IPS DF 19.7 (cell line): ENCODE measurements around the gene ADORA1.

Experiments used
- DNase-seq: peaks from one replicate; pipeline ENCODE4 v3.0.0-alpha.2; 2013; ENCODE audit warnings: low read depth, low spot score

Gene ADORA1

DNA sequence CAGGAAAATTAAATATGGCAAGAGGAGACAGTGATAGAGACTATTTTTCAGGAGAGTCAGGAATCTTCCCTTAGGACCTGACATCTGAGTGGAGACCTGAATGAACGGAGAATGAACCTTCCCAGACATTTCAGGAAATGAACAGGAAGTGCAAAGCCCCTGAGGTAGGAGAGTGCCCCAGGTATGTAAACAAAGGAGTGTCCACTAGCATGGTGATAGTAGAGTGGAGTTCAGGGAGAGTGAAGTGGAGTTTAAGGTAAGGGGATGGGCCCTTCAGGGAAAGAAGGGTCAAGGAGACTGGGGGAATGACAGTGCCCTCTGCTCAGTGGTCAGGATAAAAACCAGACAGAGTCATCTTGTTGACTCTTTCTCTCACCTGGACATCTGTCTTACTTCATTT lies 28.8 kb downstream of the ADORA1 start:
- no peak for DNase-seq

DNA sequence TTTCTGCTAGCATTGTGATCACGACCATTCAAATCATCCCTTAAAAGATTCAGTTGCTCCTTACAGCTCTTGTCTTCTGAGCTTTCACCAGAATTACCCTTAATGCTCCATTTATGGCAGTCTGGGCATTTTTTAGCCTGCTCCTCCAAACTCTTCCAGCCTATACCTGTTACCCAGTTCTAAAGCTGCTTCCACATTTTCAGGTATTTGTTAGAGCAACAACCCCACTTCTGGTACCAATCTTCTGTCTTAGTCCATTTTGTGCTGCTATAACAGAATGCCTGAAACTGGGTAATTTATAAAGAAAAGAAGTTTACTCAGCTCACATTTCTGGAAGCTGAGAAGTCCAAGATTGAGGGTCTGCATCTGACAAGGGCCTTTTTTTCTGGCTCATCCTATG lies 30.9 kb downstream of the ADORA1 start:
- no peak for DNase-seq

DNA sequence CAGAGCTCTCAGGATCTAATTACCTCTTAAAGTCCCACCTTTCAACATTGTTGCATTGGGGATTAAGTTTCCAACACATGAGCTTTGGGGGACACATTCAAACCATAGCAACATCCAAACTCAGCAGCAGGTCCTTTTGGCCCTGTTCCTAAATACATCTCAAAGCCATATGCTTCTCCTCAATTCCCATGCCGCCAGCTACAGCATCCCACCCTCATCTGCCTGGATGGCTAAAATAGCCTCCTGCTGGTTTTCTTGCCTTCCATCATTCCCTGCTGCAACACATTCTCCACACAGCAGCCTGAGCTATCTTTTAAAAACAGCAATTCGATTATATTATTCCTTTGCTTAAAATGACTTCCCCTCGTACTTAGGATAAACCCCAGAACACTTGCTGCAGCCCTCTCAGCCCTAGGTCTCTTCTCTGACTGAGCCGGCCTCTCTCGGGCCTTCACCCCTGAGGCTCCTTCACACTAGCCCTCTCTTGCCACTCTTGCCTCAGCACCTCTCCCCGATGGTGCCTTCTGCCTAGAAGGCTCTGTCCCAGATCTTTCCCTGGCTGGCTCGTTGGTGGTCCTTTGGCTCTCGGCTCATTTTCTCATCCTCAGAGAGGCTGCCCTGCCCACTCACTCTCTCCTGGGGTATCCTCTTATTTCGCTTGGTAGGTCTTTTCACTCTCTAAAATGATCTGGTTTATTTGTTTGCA lies 31.6 kb downstream of the ADORA1 start:
- no peak for DNase-seq

DNA sequence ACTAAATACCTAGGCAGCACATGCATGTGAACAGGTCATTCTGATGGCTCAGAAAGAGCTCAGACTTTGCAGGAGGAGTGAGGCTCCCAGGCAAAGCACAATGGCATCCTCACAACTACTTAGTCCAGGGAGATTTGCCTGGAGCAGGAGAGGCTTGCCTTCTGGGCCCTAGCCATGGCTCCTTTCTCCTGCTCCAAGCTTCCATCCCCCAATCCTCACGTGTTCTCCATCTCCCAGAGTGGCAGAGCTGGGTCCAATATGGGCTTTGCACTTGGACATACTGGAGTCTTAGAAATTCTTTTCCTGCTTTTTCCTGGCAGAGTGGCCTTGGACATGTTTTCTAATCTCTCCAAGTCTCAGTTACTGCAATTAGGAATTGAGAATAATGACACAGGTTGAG lies 32.3 kb downstream of the ADORA1 start:
- no peak for DNase-seq

DNA sequence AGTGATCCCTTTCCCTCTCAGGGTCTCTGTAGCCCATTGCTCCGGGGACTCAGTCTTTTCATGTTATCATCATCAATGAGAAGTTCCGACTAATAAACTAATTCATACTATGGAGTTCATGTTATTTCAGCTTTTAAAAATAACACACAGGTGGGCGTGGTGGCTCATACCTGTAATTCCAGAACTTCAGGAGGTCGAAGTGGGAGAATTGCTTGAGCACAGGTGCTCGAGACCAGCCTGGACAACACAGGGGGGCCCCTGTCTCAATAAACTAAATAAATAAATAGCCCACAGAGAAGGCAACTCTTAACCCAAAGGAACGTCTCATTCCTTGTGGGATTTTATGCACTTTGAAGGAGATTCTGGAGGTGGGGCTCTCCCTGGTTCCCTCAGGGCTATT lies 33.6 kb downstream of the ADORA1 start:
- no peak for DNase-seq

DNA sequence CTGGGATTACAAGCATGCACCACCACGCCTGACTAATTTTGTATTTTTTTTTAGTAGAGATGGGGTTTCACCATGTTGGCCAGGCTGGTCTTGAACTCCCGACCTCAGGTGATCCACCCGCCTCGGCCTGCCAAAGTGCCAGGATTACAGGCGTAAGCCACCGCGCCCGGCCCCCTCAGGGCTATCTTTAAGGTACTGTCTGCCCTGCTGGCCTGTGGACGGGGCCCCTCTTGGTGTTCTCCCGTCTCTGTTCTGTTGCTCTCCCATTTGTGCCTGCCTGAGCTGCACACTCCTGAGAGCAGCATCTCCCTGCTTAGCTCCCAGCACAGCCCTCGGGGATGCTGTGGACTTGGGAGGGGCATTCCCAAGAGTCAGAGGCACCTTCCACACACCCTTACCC lies 34.2 kb downstream of the ADORA1 start:
- no peak for DNase-seq

DNA sequence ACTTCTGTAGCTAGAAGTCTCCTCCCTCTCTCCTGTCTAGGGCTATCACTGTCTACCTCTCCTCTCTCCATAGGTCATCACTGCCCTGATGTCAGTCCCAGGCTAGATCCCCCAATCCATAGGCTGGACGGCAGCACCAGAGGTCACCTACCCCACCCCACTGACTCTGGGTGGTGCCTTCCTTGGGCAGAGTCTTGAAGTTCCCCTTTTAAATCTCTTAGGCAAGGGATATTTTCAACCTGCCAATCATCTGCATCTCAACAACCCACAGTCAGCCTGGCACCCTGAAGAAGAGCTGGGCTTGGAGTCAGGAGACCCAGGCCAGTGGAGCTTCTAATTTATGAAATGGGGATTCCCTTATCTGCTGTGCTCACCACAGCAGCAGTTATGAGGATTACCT lies 34.9 kb downstream of the ADORA1 start:
- no peak for DNase-seq

DNA sequence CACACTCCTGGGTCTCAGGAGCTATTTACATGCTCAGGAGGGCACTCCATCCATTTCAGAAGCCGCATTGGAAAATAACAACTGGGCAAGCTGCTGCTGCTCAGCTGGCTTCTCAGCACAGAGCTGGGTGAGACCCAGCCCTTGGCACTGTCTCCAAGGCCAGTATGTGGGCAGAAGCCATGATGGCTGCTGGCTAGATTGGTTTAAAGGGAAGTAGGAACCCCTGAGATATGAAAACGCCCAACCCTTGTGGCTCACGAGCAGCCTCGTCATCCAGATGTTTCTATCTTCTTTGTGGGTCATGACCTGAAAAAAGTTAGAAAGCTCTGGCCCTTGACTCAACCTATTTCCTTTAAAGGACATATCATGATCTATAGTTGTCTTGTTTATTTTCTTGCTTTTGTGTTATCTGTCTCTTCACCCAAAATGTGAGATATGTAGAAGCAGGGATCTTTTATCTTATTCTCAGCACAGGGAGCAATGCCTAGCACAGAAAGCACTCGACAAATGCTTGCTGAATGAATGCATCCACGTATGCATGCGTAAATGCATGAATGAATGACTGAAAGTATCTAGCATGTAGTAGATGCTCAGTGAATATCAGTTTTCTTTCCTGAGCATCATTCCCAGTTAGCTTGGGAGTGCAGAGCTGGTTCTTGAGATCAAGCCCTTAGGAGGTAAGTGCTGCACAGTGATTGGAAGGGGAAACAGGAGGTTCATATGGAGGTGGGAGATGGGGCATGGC lies 36.5 kb downstream of the ADORA1 start:
- DNase-seq, result no peak

DNA sequence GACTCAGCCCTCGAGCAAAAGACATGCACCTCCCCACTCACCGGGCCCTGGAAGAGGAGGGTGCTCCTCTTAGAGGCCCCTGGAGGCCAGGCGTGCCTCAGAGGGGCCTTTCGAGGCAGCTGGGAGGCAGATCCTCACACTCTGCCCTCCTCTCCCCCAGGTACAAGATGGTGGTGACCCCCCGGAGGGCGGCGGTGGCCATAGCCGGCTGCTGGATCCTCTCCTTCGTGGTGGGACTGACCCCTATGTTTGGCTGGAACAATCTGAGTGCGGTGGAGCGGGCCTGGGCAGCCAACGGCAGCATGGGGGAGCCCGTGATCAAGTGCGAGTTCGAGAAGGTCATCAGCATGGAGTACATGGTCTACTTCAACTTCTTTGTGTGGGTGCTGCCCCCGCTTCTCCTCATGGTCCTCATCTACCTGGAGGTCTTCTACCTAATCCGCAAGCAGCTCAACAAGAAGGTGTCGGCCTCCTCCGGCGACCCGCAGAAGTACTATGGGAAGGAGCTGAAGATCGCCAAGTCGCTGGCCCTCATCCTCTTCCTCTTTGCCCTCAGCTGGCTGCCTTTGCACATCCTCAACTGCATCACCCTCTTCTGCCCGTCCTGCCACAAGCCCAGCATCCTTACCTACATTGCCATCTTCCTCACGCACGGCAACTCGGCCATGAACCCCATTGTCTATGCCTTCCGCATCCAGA lies 37.7 kb downstream of the ADORA1 start:
- no peak for DNase-seq

DNA sequence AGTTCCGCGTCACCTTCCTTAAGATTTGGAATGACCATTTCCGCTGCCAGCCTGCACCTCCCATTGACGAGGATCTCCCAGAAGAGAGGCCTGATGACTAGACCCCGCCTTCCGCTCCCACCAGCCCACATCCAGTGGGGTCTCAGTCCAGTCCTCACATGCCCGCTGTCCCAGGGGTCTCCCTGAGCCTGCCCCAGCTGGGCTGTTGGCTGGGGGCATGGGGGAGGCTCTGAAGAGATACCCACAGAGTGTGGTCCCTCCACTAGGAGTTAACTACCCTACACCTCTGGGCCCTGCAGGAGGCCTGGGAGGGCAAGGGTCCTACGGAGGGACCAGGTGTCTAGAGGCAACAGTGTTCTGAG lies 38.3 kb downstream of the ADORA1 start:
- DNase-seq, result no peak

DNA sequence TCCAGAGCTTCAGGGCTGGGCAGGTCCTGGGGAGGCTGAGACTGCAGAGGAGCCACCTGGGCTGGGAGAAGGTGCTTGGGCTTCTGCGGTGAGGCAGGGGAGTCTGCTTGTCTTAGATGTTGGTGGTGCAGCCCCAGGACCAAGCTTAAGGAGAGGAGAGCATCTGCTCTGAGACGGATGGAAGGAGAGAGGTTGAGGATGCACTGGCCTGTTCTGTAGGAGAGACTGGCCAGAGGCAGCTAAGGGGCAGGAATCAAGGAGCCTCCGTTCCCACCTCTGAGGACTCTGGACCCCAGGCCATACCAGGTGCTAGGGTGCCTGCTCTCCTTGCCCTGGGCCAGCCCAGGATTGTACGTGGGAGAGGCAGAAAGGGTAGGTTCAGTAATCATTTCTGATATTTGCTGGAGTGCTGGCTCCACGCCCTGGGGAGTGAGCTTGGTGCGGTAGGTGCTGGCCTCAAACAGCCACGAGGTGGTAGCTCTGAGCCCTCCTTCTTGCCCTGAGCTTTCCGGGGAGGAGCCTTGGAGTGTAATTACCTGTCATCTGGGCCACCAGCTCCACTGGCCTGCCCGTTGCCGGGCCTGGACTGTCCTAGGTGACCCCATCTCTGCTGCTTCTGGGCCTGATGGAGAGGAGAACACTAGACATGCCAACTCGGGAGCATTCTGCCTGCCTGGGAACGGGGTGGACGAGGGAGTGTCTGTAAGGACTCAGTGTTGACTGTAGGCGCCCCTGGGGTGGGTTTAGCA lies 38.8 kb downstream of the ADORA1 start:
- DNase-seq, result no peak

DNA sequence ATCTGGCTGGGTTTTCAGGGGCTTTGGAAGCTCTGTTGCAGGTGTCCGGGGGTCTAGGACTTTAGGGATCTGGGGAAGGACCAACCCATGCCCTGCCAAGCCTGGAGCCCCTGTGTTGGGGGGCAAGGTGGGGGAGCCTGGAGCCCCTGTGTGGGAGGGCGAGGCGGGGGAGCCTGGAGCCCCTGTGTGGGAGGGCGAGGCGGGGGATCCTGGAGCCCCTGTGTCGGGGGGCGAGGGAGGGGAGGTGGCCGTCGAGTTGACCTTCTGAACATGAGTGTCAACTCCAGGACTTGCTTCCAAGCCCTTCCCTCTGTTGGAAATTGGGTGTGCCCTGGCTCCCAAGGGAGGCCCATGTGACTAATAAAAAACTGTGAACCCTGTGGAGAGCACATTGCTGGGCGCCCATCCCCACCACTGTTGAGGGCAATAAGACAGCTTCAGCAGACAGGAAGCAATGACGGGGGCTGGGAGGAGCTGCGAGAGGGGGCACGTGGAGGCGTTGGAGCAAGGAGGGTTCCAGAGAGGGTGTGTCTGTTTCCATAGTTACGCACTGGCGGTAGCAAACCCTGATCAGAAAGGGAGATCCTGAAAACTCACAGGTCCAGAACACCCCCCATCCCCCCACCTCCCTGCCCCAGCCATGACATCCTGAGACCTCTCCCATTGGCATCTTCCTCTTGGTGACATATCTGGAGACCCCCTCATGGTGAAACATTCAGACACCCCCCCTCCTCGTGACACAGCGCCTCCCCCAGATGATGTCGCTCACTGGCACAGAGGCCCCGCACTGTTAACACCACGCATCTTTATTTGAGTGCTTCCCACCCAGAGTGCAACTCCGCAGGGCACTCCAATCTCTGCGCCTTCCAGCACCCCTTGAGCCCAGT lies 39.7 kb downstream of the ADORA1 start:
- no peak for DNase-seq

DNA sequence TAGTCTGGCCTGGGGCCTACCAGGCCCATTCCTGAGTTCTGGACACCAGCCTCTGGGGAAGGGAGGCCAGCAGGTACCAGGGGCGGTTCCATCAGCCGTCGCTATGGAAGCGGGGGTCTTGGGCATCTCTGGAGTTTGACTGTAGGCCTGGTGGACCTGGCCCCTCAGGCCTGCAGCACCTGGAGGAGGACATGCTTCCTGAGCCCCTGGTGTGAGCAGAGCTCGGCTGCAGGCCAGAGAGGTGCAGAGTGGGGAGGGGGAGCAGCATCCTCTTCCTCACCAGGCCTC lies 40.3 kb downstream of the ADORA1 start:
- no peak for DNase-seq

DNA sequence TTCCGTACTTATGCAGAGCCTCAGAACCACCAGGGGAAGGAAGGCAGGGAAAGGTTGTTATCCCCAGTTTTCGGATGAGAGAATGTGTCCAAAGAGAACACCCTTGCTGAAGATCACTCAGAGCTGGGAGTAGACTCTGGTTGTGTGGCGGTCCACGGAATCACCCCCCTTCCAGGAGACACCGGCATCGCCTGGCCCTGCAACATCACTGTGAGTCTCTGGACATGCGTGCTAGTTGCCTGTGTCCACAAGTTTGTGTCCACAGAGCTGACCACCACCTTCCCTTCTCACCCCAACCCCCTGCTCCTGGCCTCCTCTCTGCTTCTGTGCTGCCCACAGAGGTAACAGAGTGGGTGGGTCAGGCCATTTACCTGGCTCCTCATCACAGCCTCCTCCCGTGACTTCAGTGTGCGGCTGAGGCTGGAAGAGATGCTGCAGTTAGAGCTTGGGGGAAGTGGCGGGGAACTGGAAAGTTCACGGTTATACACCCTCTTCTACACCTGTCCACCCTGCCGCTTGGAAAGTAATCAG lies 40.8 kb downstream of the ADORA1 start:
- no peak for DNase-seq

DNA sequence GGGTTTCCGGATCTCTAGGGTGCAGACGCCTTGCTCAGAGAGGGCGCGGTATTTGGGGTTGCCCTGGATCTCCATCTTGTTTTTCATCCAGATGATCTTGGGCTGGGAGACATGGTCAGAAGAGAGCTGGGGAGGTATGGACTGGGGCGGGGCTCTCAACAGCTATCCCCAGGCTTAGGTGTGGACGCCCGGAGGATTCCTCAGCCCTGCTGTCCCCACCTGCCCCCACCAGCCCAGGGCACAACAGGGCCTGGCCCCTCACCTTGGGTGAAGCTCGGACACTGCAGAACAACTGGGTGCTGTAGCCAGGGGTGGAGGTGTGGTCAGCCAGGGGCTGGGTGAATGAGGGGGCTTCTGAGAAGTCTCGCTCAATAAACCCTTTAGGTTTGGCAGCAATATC lies 41.5 kb downstream of the ADORA1 start:
- no peak for DNase-seq

DNA sequence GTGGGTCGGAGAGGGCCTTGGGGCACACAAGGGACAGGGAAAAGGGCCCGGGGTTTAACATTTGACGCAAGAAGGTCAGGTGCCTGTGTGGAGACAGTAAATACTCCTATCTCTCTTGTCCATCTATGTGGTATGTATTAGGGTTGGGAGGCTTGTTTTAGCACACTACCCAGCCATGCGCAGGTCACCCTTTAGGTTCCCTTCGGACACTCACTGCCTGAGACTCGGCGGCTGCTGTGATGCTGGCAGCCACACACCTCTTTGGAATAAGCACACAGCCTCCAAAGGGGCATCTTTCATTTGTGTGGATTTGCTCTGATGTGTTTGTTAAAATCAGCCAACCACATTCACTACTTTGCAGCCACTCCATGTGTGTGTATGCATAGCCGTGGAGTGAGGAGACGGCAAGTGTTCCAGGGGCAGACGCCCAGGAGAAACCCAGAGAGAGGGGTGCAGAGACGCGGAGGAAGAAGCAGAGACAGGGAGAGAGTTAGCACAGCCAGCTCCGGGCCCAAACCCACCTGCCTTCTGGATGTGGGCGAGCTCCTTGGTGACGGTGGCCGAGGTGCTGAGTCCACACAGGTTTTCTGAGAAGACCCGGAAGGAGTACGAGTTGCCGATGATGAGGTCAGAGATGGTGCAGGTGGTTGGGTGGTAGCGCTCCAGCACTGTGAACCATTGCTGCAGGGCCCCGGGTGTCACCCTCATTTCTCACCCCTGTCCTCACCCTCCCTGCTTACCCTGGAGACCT lies 42.4 kb downstream of the ADORA1 start:
- DNase-seq, result no peak

DNA sequence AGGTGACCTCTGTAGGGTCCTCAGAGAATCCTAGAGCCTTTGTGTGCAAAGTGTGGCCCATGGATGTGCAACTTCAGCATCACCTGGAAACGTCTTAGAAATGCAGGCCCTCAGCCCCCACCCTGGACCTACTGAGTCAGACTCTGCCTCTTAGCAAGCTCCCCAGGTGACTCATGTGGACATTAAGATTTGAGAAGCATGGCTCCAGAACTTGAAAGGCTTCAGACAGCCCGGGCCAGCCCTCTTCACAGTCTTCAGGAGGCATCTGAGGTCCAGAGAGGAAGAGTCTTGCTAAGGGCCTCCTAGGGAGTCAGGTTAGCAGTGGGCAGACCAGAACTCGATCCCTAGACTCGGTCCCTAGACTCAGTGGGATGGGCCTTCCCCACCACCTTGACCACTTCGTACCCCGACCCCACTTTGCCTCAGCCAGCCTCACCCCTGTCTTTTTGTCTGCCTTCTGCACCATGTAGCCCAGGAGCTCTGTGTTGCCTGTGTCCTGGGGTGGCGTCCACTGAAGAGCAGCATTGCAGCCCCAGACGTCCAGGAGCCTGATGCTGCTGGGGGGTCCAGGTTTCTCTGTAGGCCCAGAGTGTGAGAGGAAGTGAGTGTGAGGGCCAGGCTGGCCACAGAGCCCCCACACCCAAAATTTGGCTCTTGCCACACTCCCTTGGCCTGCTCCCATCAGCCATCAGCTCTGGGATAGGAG lies 43.3 kb downstream of the ADORA1 start:
- no peak for DNase-seq

DNA sequence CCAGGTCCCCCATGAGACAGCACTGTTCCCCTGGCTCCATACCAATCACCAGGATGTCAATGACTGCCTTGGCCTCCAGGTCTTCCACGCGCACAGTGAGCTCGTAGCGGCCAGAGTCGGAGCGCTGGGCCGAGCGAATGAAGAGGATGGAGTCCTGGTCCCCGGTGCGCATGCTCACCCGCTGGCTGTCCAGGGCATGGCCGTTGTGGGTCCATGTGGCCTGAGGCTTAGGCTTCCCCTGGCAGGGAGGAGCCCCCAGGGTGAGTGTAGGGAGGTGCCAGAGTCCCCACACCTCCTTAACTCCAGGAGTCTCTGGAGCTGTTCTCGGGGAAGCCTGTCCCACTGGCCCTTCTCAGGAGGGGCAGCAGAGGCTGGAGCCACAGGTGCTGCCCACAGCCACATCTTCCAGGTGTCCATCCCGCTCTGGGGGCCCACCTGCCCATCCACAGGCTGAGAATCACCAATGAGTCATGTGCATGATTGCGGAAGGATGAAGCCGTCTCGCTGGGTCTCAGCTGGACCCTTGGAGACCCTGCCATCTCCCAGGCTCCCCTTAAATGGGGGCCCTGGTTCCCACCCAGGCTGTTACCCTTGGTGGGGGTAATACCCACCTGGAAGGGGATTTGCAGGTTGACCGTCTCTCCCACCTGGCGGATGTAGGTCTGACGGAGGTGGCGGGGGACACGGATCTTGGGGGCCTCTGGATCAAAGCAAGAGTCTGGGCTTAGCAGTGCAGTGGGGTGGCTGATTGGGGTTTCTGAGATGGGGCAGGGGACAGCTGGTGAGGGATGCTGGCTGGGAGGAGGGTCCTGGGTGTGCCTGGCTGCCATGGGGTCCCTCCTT lies 44.0 kb downstream of the ADORA1 start:
- DNase-seq, result no peak
